ENCODE measurements around the gene DCC.

DCC gene

DNA sequence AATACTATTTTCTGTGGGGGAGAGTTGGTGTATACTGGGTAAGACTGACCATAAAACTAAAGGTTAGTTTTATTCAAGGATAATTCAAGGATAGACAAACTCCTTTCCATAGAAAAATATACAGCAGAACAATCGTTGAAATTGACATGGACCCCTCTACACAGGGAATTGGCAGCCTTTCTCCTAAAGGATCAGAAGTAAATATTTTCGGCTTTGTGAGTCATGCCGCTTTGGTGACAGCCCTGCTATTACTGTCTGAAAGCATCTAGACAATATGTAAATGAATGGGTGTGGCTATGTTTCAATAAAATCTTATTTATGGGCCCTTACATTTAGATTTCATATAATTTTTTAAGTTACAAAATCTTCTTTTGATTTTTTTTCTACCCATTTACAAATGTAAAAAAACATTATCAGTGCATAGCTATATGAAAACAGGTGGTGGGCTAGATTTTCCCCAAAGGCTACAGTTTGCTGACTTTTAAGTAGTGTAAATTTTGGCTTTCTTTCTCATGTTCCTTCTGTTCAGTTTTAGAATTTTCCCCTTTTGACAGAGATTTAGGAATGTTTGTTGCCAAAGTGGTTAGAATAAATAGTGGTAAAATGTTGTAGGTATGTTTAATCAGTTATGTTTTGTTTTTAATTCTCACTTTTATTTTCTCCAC is 270.6 kb downstream of the DCC start:
- H3K4me1 ChIP-seq (ENCODE audit: insufficient read depth, poor library complexity, severe bottlenecking), result no peaks in the 10 kb centered on the region
- no peaks in the 10 kb centered on the region for H3K36me3 ChIP-seq (ENCODE audit: low read depth)
- ATAC-seq (ENCODE audit: low read depth) (no peak), DNase-seq (ENCODE audit: low spot score) (no peak)
- TF ChIP-seq, protein P1, sequence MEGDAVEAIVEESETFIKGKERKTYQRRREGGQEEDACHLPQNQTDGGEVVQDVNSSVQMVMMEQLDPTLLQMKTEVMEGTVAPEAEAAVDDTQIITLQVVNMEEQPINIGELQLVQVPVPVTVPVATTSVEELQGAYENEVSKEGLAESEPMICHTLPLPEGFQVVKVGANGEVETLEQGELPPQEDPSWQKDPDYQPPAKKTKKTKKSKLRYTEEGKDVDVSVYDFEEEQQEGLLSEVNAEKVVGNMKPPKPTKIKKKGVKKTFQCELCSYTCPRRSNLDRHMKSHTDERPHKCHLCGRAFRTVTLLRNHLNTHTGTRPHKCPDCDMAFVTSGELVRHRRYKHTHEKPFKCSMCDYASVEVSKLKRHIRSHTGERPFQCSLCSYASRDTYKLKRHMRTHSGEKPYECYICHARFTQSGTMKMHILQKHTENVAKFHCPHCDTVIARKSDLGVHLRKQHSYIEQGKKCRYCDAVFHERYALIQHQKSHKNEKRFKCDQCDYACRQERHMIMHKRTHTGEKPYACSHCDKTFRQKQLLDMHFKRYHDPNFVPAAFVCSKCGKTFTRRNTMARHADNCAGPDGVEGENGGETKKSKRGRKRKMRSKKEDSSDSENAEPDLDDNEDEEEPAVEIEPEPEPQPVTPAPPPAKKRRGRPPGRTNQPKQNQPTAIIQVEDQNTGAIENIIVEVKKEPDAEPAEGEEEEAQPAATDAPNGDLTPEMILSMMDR (IDR thresholded peaks at IDR 0.05; ENCODE audit: poor library complexity, severe bottlenecking), result no peak
- H3K9me3 ChIP-seq (ENCODE audit: severe bottlenecking), result no peaks in the 10 kb centered on the region
- no peak overlapping the region for H3K4me3 ChIP-seq (ENCODE audit: severe bottlenecking)
- no peaks in the 10 kb centered on the region for H3K27me3 ChIP-seq (ENCODE audit: insufficient read depth, poor library complexity, severe bottlenecking)
- H3K27ac ChIP-seq (ENCODE audit: poor library complexity, severe bottlenecking), result no peak overlapping the region

DNA sequence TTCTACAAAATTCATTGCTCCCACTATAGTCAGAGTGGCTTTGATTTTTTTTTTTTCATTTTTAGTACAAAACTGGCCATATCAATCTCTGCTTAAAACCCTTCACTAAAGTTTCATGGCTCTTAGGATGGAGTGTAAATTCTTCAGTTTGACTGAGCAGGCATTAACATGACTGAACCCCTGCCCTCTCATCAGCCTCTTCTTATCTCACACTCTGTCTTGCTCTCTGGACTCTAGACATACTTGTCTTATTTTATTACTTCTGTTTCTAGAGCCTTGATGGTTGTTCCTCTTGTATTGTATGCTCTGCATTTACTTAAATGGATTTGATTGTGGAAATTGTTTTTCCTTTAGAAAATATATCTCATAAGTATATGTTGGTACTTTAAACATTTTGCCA is 272.4 kb downstream of the DCC start:
- H3K27ac ChIP-seq (ENCODE audit: poor library complexity, severe bottlenecking), result no peak overlapping the region
- no peaks in the 10 kb centered on the region for H3K9me3 ChIP-seq (ENCODE audit: severe bottlenecking)
- TF ChIP-seq, protein P1 (IDR thresholded peaks at IDR 0.05; ENCODE audit: poor library complexity, severe bottlenecking), result no peak
- no peak overlapping the region for H3K4me3 ChIP-seq (ENCODE audit: severe bottlenecking)
- DNase-seq (ENCODE audit: low spot score) (no peak), ATAC-seq (ENCODE audit: low read depth) (no peak)
- no peaks in the 10 kb centered on the region for H3K4me1 ChIP-seq (ENCODE audit: insufficient read depth, poor library complexity, severe bottlenecking)
- H3K36me3 ChIP-seq (ENCODE audit: low read depth), result no peaks in the 10 kb centered on the region
- H3K27me3 ChIP-seq (ENCODE audit: insufficient read depth, poor library complexity, severe bottlenecking), result no peaks in the 10 kb centered on the region

DNA sequence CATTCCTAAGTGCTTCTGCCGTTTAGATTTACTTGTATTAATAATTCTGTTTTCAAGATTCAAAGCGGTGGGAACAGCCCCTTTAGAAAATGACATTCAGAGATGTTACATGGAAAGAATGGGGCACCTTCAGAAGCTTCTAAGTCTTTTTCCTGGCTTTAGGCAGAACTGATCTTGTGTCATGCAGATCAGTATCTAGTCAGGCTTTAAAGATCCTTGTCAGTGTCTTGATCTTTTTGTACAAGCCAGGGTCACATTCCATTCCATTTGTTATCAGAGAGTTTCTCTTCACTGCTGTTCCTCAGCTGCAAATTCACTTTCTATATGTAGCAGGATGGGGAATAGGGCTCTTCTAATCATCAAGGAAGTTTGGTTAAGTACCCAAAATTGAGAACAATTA is 275.3 kb downstream of the DCC start:
- TF ChIP-seq, protein P1 (IDR thresholded peaks at IDR 0.05; ENCODE audit: poor library complexity, severe bottlenecking), result no peak
- no peak for DNase-seq (ENCODE audit: low spot score)

DNA sequence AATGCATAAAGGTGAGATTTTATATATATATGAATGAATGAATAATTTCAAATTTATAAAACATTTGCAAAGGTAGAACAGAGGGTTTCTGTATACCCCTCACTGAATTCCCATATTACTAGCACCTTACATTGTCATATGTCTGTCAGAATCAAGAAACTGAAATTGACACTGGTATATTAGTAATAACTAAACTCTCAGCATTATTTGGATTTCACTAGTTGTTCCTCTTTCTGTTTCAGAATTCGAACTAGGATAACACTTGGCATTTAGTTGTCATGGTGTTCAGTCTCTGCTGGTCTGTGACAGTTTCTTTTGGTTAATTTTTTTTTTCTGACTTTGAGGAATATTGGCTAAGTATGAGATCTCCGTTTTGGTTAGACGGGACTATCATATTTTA is 275.9 kb downstream of the DCC start:
- TF ChIP-seq, protein P1 (IDR thresholded peaks at IDR 0.05; ENCODE audit: poor library complexity, severe bottlenecking), result no peak
- H3K27me3 ChIP-seq (ENCODE audit: insufficient read depth, poor library complexity, severe bottlenecking), result no peaks in the 10 kb centered on the region
- H3K9me3 ChIP-seq (ENCODE audit: severe bottlenecking), result no peaks in the 10 kb centered on the region
- ATAC-seq (ENCODE audit: low read depth), result no peak
- H3K4me3 ChIP-seq (ENCODE audit: severe bottlenecking), result no peak overlapping the region
- no peak overlapping the region for H3K27ac ChIP-seq (ENCODE audit: poor library complexity, severe bottlenecking)
- DNase-seq (ENCODE audit: low spot score), result no peak
- no peaks in the 10 kb centered on the region for H3K4me1 ChIP-seq (ENCODE audit: insufficient read depth, poor library complexity, severe bottlenecking)
- no peaks in the 10 kb centered on the region for H3K36me3 ChIP-seq (ENCODE audit: low read depth)

More for the DNA sequence above, 275.3 kb downstream of the DCC start:
- Histone ChIP-seq H3K27ac (ENCODE audit: poor library complexity, severe bottlenecking) (no peak overlapping the region), H3K4me3 (ENCODE audit: severe bottlenecking) (no peak overlapping the region), H3K4me1 (ENCODE audit: insufficient read depth, poor library complexity, severe bottlenecking) (no peaks in the 10 kb centered on the region), H3K27me3 (ENCODE audit: insufficient read depth, poor library complexity, severe bottlenecking) (no peaks in the 10 kb centered on the region), H3K9me3 (ENCODE audit: severe bottlenecking) (no peaks in the 10 kb centered on the region), H3K36me3 (ENCODE audit: low read depth) (no peaks in the 10 kb centered on the region)
- no peak for ATAC-seq (ENCODE audit: low read depth)

DNA sequence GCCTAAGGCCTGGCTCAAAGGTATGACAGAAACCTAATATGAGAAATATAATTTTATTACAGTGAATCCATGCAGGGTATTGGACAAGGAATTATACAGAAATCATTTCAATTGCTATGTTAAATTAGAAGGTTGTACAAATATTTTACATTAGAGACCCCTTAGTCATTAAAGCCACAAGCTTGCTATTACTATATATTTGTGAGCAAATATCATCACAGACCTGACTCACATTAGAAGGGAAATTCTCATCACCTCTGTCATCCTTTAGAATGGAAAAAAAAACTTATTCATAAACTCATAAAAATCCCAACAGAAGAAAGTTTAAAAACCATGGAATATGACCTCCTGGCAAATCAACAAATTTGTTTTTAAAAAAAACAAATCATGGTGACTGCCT is 277.9 kb downstream of the DCC start:
- no peaks in the 10 kb centered on the region for H3K27me3 ChIP-seq (ENCODE audit: insufficient read depth, poor library complexity, severe bottlenecking)
- H3K4me3 ChIP-seq (ENCODE audit: severe bottlenecking), result no peak overlapping the region
- DNase-seq (ENCODE audit: low spot score) (no peak), ATAC-seq (ENCODE audit: low read depth) (no peak)
- TF ChIP-seq, protein P1 (IDR thresholded peaks at IDR 0.05; ENCODE audit: poor library complexity, severe bottlenecking), result no peak
- no peaks in the 10 kb centered on the region for H3K36me3 ChIP-seq (ENCODE audit: low read depth)
- H3K4me1 ChIP-seq (ENCODE audit: insufficient read depth, poor library complexity, severe bottlenecking), result no peaks in the 10 kb centered on the region
- no peaks in the 10 kb centered on the region for H3K9me3 ChIP-seq (ENCODE audit: severe bottlenecking)
- no peak overlapping the region for H3K27ac ChIP-seq (ENCODE audit: poor library complexity, severe bottlenecking)
